HepG2 (cell line): ENCODE measurements around the gene PTS. TPM values are rescaled to one million over a fixed set of nuclear protein-coding genes. Genes with fewer than 3 reads are reported as not detected.

Experiments used
- ATAC-seq: fragments of 200-7000 bp; cut with Tn5 transposase; 3 replicates; pipeline ENCODE4 v1.9.1; 2020; ENCODE audit warnings: mild to moderate bottlenecking, moderate library complexity
- BruUV-seq: library from RNA; stranded (reverse); fragments of 400-500 nt; replicated peaks from 2 replicates; lab custom pipeline; 2021; lab: Mats Ljungman, UMichigan
- CTCF ChIA-PET: fragments of 300-600 bp; formaldehyde crosslinking; extraction: SDS; loops from one replicate; lab custom pipeline; 2021; ENCODE audit warnings: low total read pairs, inconsistent platforms, low intra/inter-chr PET ratio; lab: Yijun Ruan, JAX
- POLR2A ChIA-PET: fragments of 350-600 bp; sonication (Branson Sonifier 250); formaldehyde crosslinking; loops from one replicate; lab custom pipeline; 2020; ENCODE audit warnings: antibody characterized with exemption, inconsistent platforms; lab: Yijun Ruan, JAX
- DNase-seq: peaks from one replicate; pipeline ENCODE4 v3.0.0-alpha.2; 2015; ENCODE audit warnings: low spot score
- FAIRE-seq: peaks from 3 replicates; lab custom pipeline; 2011; peaks lifted over from hg19 to GRCh38; lab: Jason Lieb, UNC
- H2AFZ ChIP-seq: one replicate; pipeline ENCODE4 v1.6.1; 2011; ENCODE audit warnings: low read length, inconsistent platforms
- H3K27ac ChIP-seq: fragments of 300-600 bp; 3 replicates; pipeline ENCODE4 v1.8.0; 2011; ENCODE audit warnings: mixed run types, mild to moderate bottlenecking, mixed read lengths, low read length, inconsistent platforms; ENCODE audit not compliant: insufficient read depth; ENCODE audit errors: extremely low read length
- H3K27me3 ChIP-seq, 2 experiments: fragments of 200-600 bp in 1 of 2; 2 replicates in 1 of 2; 3 replicates in 1 of 2; pipeline versions ENCODE4 v1.6.0 to v1.8.0; 2011; ENCODE audit warnings: low read length in 2 of 2, mild to moderate bottlenecking in 2 of 2, moderate library complexity in 2 of 2, inconsistent platforms in 1 of 2; ENCODE audit not compliant: insufficient read depth in 2 of 2, control insufficient read depth in 1 of 2
- H3K36me3 ChIP-seq, 2 experiments: fragments of 200-600 bp in 1 of 2; replicated peaks in 1 of 2; 2 replicates in 1 of 2; 3 replicates in 1 of 2; pipeline versions ENCODE4 v1.5.1 to v1.8.0; 2011; ENCODE audit warnings: low read length in 2 of 2, inconsistent platforms in 1 of 2; ENCODE audit not compliant: insufficient read depth in 2 of 2, control insufficient read depth in 1 of 2
- H3K4me1 ChIP-seq: 2 replicates; pipeline ENCODE4 v1.5.1; 2012; ENCODE audit warnings: low read length, inconsistent platforms; ENCODE audit not compliant: insufficient read depth
- H3K4me2 ChIP-seq: 2 replicates; pipeline ENCODE4 v1.6.0; 2011; ENCODE audit warnings: low read depth, low read length, inconsistent platforms
- H3K4me3 ChIP-seq, 3 experiments: fragments of 200-600 bp in 1 of 3; sonication (generic), shearing (Covaris generic) in 1 of 3; replicated peaks in 1 of 3; 2 replicates each; pipeline ENCODE4 v1.5.1; 2011 to 2016; ENCODE audit warnings: low read length in 3 of 3, inconsistent platforms in 2 of 3, low read depth in 2 of 3, mild to moderate bottlenecking in 2 of 3, control low read depth in 1 of 3, mixed read lengths in 1 of 3; ENCODE audit not compliant: insufficient read depth in 1 of 3
- H3K79me2 ChIP-seq: one replicate; pipeline ENCODE4 v1.6.1; 2011; ENCODE audit warnings: low read length, inconsistent platforms; ENCODE audit not compliant: insufficient read depth
- H3K9ac ChIP-seq: 2 replicates; pipeline ENCODE4 v1.6.0; 2011; ENCODE audit warnings: mild to moderate bottlenecking, low read depth, low read length, inconsistent platforms; ENCODE audit not compliant: insufficient read depth
- H3K9me3 ChIP-seq: 2 replicates; pipeline ENCODE4 v1.5.1; 2012; ENCODE audit warnings: mild to moderate bottlenecking, low read length
- H4K20me1 ChIP-seq: 2 replicates; pipeline ENCODE4 v1.6.0; 2011; ENCODE audit warnings: inconsistent platforms, mild to moderate bottlenecking, low read length, moderate library complexity; ENCODE audit not compliant: insufficient read depth
- IKZF1 ChIP-seq: fragments of 450-650 bp; IDR thresholded peaks from 2 replicates; pipeline ENCODE4 v1.7.1; 2016
- KAT7 ChIP-seq: IDR thresholded peaks from 2 replicates; pipeline ENCODE4 v1.6.1; 2018; ENCODE audit warnings: borderline replicate concordance, missing compliant biosample characterization
- KDM3A ChIP-seq: IDR thresholded peaks from 2 replicates; pipeline ENCODE4 v1.6.1; 2018; ENCODE audit warnings: low read depth, missing compliant biosample characterization
- MEIS2 ChIP-seq: sonication (generic); formaldehyde crosslinking; IDR thresholded peaks from 2 replicates; pipeline ENCODE4 v1.9.0; 2021; ENCODE audit warnings: mild to moderate bottlenecking, missing genetic modification reagents
- NR2C2 ChIP-seq: sonication (generic); formaldehyde crosslinking; IDR thresholded peaks from 2 replicates; pipeline ENCODE4 v1.4.0; 2020; ENCODE audit warnings: missing genetic modification reagents, mild to moderate bottlenecking, moderate library complexity, borderline replicate concordance
- RORA ChIP-seq: sonication (generic); formaldehyde crosslinking; IDR thresholded peaks from 2 replicates; pipeline ENCODE4 v1.5.0; 2020; ENCODE audit warnings: mild to moderate bottlenecking, missing genetic modification reagents, moderate library complexity
- U2AF1 ChIP-seq: fragments of 200-400 bp; formaldehyde crosslinking; optimal IDR thresholded peaks from 2 replicates; pipeline ENCODE3; 2017; ENCODE audit warnings: mild to moderate bottlenecking, low read depth, low read length
- ZBTB34 ChIP-seq: sonication (generic); formaldehyde crosslinking; IDR thresholded peaks from 2 replicates; pipeline ENCODE4 v1.8.0; 2022; ENCODE audit warnings: mild to moderate bottlenecking, missing genetic modification reagents
- ZNF709 ChIP-seq: sonication (generic); formaldehyde crosslinking; IDR thresholded peaks from 2 replicates; pipeline ENCODE4 v1.5.0; 2020; ENCODE audit warnings: mild to moderate bottlenecking, missing genetic modification reagents
- ZNF788 ChIP-seq: sonication (generic); formaldehyde crosslinking; IDR thresholded peaks from 2 replicates; pipeline ENCODE4 v1.5.0; 2020; ENCODE audit warnings: mild to moderate bottlenecking, missing genetic modification reagents, borderline replicate concordance
- ZNF839 ChIP-seq: sonication (generic); formaldehyde crosslinking; IDR thresholded peaks from 2 replicates; pipeline ENCODE4 v1.4.0; 2020; ENCODE audit warnings: missing genetic modification reagents, mild to moderate bottlenecking, borderline replicate concordance
- WGBS: methylation state at CpG from one replicate; pipeline ENCODE4 v1.1.6; 2017; ENCODE audit warnings: low lambda C conversion rate; 5-methylcytosine and 5-hydroxymethylcytosine counted together
- in situ Hi-C: cut with HindIII; loops from 2 replicates; pipeline ENCODE4 v1.10.0; 2017; ENCODE audit warnings: low pct_unique_long_range_greater_than_20kb; ENCODE audit not compliant: extremely low pct_ligation_motif_present
- intact Hi-C: fragments of 100-400 bp; cut with micrococcal nuclease; formaldehyde crosslinking; loops from one replicate; pipeline ENCODE4 v1.10.0; 2022; ENCODE audit not compliant: unreplicated experiment
- polyA plus RNA-seq, 8 experiments: library from polyadenylated mRNA; depleted of rRNA in 3 of 8; stranded (reverse) in 7 of 8; unstranded in 1 of 8; fragments of >200 nt; fragmentation: Illumina TruSeq in 4 of 8; extraction: Trizol in 4 of 8; gene quantifications; 2 replicates each; pipeline versions ENCODE4 v1.2.1 to v1.2.3, GENCODE V29; 2011 to 2016; ENCODE audit warnings: low read depth in 4 of 8, missing spikeins in 1 of 8, mixed read lengths in 1 of 8; ENCODE audit not compliant: insufficient read depth in 1 of 8
- total RNA-seq, 5 experiments: library from RNA; depleted of rRNA; stranded (reverse); fragments of >200 nt; fragmentation: Illumina TruSeq; extraction: Trizol; gene quantifications; 2 replicates each; pipeline ENCODE4 v1.2.3, GENCODE V29; 2016; ENCODE audit warnings: low read depth in 1 of 5
- TF ChIP-seq, protein P1 (sequence below): sonication (generic); formaldehyde crosslinking; conservative IDR thresholded peaks from 2 replicates; pipeline ENCODE4 v1.8.0; 2022; ENCODE audit warnings: mild to moderate bottlenecking, moderate library complexity, missing genetic modification reagents
- TF ChIP-seq, protein P2 (sequence below): sonication (generic); formaldehyde crosslinking; IDR thresholded peaks from 2 replicates; pipeline ENCODE4 v1.5.1; 2020; ENCODE audit warnings: mild to moderate bottlenecking, missing genetic modification reagents, borderline replicate concordance

The PTS gene
- total and polyA plus RNA-seq, 2 of the 13 experiments (the other 11 are each of a cell fraction or from before 2014, with no cell fraction given): 33.6 to 49.3 TPM

DNA sequence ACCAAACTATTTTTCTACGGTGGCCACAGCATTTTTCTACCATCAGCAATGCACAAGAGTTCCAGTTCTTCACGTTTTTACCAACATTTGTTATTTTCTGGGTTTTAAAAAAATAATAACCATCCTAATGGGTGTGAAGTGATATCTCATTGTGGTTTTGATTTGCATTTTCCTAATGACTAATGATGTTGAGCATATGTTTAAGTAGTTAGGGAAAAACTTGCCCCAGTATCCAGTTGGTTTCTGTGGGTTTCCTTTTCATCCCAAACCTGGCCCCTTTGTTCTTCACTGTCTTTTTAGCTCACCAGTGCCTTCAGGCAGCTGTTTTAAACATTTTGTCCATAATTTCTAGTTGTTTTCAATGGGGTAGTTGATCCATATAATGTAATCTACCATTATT, 14.7 kb upstream of the PTS start:
- DNase-seq (no peak), FAIRE-seq (no peak), ATAC-seq (no peak)
- ChIA-PET CTCF (no interaction called here), POLR2A (no interaction called here)
- no peaks in the 10 kb centered on the region for H3K27me3 ChIP-seq
- BruUV-seq: no TSS peak
- H3K36me3 ChIP-seq: no peaks in the 10 kb centered on the region
- no peaks in the 10 kb centered on the region for H4K20me1 ChIP-seq
- no peak for TF ChIP-seq IKZF1
- TF ChIP-seq ZNF839 (CRISPR knock-in tag): no peak
- no peak for TF ChIP-seq ZNF709 (CRISPR knock-in tag)
- TF ChIP-seq ZBTB34 (CRISPR knock-in tag): no peak
- no peak for TF ChIP-seq KDM3A (CRISPR knock-in tag)
- no peak for TF ChIP-seq U2AF1
- no peak for TF ChIP-seq KAT7
- TF ChIP-seq NR2C2 (CRISPR knock-in tag): no peak
- H3K9me3 ChIP-seq: no peaks in the 10 kb centered on the region
- H3K79me2 ChIP-seq: no peaks in the 10 kb centered on the region
- intact Hi-C loops: loop anchor here (10.0 kb wide), 1 partner anchor 1073 kb away; no protein-coding TSS in a partner anchor
- H3K4me3 ChIP-seq: no peak overlapping the region
- H2AFZ ChIP-seq: no peak overlapping the region
- H3K9ac ChIP-seq: no peak overlapping the region
- no peak overlapping the region for H3K4me2 ChIP-seq
- WGBS: 42% methylated on average over 2 of the region's 2 CpGs
- H3K4me1 ChIP-seq: peaks cover 11% of the 10 kb centered on the region
- in situ Hi-C loops: loop anchor here (10.0 kb wide), 1 partner anchor 343 kb away; no protein-coding TSS in a partner anchor
- H3K27ac ChIP-seq: no peak overlapping the region

GRCh38 chr11:112212290-112212689, 13.9 kb upstream of the PTS start:
- POLR2A ChIA-PET: no interaction called here
- no peaks in the 10 kb centered on the region for H4K20me1 ChIP-seq
- FAIRE-seq: no peak
- 83% methylated on average over 3 of the region's 3 CpGs for WGBS
- no TSS peak for BruUV-seq
- intact Hi-C loops (loop anchor here (10.0 kb wide), 1 partner anchor 1073 kb away; no protein-coding TSS in a partner anchor), in situ Hi-C loops (loop anchor here (10.0 kb wide), 1 partner anchor 343 kb away; no protein-coding TSS in a partner anchor)
- H3K79me2 ChIP-seq: no peaks in the 10 kb centered on the region
- H3K27me3 ChIP-seq: no peaks in the 10 kb centered on the region
- no peak overlapping the region for H3K9ac ChIP-seq
- DNase-seq: no peak
- no peaks in the 10 kb centered on the region for H3K9me3 ChIP-seq
- ATAC-seq: no peak
- CTCF ChIA-PET: no interaction called here
- no peak overlapping the region for H2AFZ ChIP-seq
- H3K4me3 ChIP-seq: no peak overlapping the region
- no peak overlapping the region for H3K4me2 ChIP-seq
- H3K27ac ChIP-seq: no peak overlapping the region
- H3K36me3 ChIP-seq: no peaks in the 10 kb centered on the region
- peaks cover 11% of the 10 kb centered on the region for H3K4me1 ChIP-seq
- TF ChIP-seq, protein P1, sequence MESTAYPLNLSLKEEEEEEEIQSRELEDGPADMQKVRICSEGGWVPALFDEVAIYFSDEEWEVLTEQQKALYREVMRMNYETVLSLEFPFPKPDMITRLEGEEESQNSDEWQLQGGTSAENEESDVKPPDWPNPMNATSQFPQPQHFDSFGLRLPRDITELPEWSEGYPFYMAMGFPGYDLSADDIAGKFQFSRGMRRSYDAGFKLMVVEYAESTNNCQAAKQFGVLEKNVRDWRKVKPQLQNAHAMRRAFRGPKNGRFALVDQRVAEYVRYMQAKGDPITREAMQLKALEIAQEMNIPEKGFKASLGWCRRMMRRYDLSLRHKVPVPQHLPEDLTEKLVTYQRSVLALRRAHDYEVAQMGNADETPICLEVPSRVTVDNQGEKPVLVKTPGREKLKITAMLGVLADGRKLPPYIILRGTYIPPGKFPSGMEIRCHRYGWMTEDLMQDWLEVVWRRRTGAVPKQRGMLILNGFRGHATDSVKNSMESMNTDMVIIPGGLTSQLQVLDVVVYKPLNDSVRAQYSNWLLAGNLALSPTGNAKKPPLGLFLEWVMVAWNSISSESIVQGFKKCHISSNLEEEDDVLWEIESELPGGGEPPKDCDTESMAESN (CRISPR knock-in tag): no peak
- TF ChIP-seq ZNF788 (CRISPR knock-in tag): no peak
- TF ChIP-seq MEIS2 (CRISPR knock-in tag): no peak
- no peak for TF ChIP-seq RORA (CRISPR knock-in tag)
- TF ChIP-seq, protein P2, sequence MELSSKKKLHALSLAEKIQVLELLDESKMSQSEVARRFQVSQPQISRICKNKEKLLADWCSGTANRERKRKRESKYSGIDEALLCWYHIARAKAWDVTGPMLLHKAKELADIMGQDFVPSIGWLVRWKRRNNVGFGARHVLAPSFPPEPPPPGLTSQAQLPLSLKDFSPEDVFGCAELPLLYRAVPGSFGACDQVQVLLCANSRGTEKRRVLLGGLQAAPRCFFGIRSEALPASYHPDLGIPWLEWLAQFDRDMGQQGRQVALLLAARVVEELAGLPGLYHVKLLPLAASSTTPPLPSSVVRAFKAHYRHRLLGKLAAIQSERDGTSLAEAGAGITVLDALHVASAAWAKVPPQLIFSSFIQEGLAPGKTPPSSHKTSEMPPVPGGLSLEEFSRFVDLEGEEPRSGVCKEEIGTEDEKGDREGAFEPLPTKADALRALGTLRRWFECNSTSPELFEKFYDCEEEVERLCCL (CRISPR knock-in tag): no peak
